Esophagus (tissue), 2 donors: ENCODE results near the gene GNG2. TPM values are rescaled to one million over a fixed set of nuclear protein-coding genes. Genes with fewer than 3 reads are reported as not detected.

Experiments
- H3K27ac ChIP-seq, 2 donors: one replicate each; pipeline ENCODE4 v1.5.1; 2013; ENCODE audit warnings: low read depth in 2 of 2, mild to moderate bottlenecking in 2 of 2, inconsistent platforms in 1 of 2, low read length in 1 of 2, moderate library complexity in 1 of 2
- H3K27me3 ChIP-seq, 2 donors: one replicate each; pipeline ENCODE4 v1.6.1; 2013; ENCODE audit warnings: low read length in 2 of 2, control low read depth in 1 of 2, mild to moderate bottlenecking in 1 of 2; ENCODE audit not compliant: insufficient read depth in 2 of 2, control insufficient read depth in 1 of 2
- H3K36me3 ChIP-seq, 2 donors: one replicate each; pipeline ENCODE4 v1.6.1; 2013; ENCODE audit warnings: low read length in 1 of 2; ENCODE audit not compliant: control insufficient read depth in 2 of 2, insufficient read depth in 2 of 2
- H3K4me1 ChIP-seq, 2 donors: one replicate each; pipeline ENCODE4 v1.6.1; 2013; ENCODE audit warnings: low read length in 1 of 2; ENCODE audit not compliant: control insufficient read depth in 2 of 2, insufficient read depth in 2 of 2
- H3K4me3 ChIP-seq, 2 donors: one replicate each; pipeline ENCODE4 v1.5.1; 2013; ENCODE audit warnings: low read length in 2 of 2, mild to moderate bottlenecking in 2 of 2, low read depth in 1 of 2, moderate library complexity in 1 of 2
- H3K9me3 ChIP-seq, 2 donors: one replicate each; pipeline ENCODE4 v1.6.1; 2013; ENCODE audit warnings: mild to moderate bottlenecking in 2 of 2, low read depth in 1 of 2, low read length in 1 of 2, moderate library complexity in 1 of 2; ENCODE audit not compliant: control insufficient read depth in 2 of 2, insufficient read depth in 1 of 2
- WGBS, 2 donors: extraction: QIAGEN DNeasy Blood & Tissue Kit; methylation state at CpG; one replicate each; pipeline ENCODE4 v1.1.7; 2013; 5-methylcytosine and 5-hydroxymethylcytosine counted together
- polyA plus RNA-seq, 2 donors: library from polyadenylated mRNA; stranded (reverse); fragments of 200-250 nt; gene quantifications; one replicate each; pipeline ENCODE4 v1.2.3, GENCODE V29; 2013
- donor health status: healthy with polysubstance abuse.
- donor health status: Bipolar disorder and iron deficiency.

GNG2 gene
- 1 to 10 TPM; 1.6 to 2.0 TPM for polyA plus RNA-seq

GRCh38 chr14:51860164-51860824 lies at the start of gene GNG2:
TSS of gene GNG2 (plus strand) at chr14:51860612. CDS start at chr14:51950679, 90,067 bp downstream.
- no peaks in the 10 kb centered on the region for H3K36me3 ChIP-seq
- H3K27ac ChIP-seq: peak within 1 kb of the TSS; percentile 13 to 34
- WGBS, 2 donors: 6 to 7% methylated on average over 22 of the region's 22 CpGs
- no peaks in the 10 kb centered on the region for H3K27me3 ChIP-seq
- no peaks in the 10 kb centered on the region for H3K9me3 ChIP-seq
- H3K4me1 ChIP-seq: peaks cover 0 to 3% of the 10 kb centered on the region in 2 donors
- H3K4me3 ChIP-seq: peak within 1 kb of the TSS; percentile 15 to 42

- no peak overlapping the region for H3K27ac ChIP-seq
- peaks cover 0 to 3% of the 10 kb centered on the region in 2 donors for H3K9me3 ChIP-seq
- H3K36me3 ChIP-seq: no peaks in the 10 kb centered on the region
- H3K27me3 ChIP-seq: peaks cover 0 to 2% of the 10 kb centered on the region in 2 donors
- H3K4me1 ChIP-seq: no peaks in the 10 kb centered on the region
- H3K4me3 ChIP-seq: no peak overlapping the region
Measured at GRCh38 chr14:51811706-51812105, 48.7 kb upstream of the GNG2 start.

GRCh38 chr14:51816031-51816430 lies 44.4 kb upstream of the GNG2 start:
- WGBS, 2 donors: 75 to 85% methylated on average over 15 of the region's 15 CpGs
- Histone ChIP-seq H3K36me3 (no peaks in the 10 kb centered on the region), H3K4me3 (no peak overlapping the region), H3K27ac (no peak overlapping the region), H3K4me1 (no peaks in the 10 kb centered on the region), H3K27me3 (peaks cover 0 to 2% of the 10 kb centered on the region in 2 donors), H3K9me3 (no peaks in the 10 kb centered on the region)

GRCh38 chr14:51817326-51817725 lies 43.1 kb upstream of the GNG2 start:
- Histone ChIP-seq H3K27me3 (peaks cover 0 to 2% of the 10 kb centered on the region in 2 donors), H3K9me3 (no peaks in the 10 kb centered on the region), H3K27ac (no peak overlapping the region), H3K36me3 (no peaks in the 10 kb centered on the region), H3K4me1 (no peaks in the 10 kb centered on the region), H3K4me3 (no peak overlapping the region)
- 85 to 86% methylated on average over 2 of the region's 2 CpGs for WGBS, 2 donors

- 81 to 84% methylated on average over 9 of the region's 9 CpGs for WGBS, 2 donors
- H3K9me3 ChIP-seq: no peaks in the 10 kb centered on the region
- no peak overlapping the region for H3K4me3 ChIP-seq
- peaks cover 0 to 2% of the 10 kb centered on the region in 2 donors for H3K27me3 ChIP-seq
- H3K36me3 ChIP-seq: no peaks in the 10 kb centered on the region
- no peak overlapping the region for H3K27ac ChIP-seq
- H3K4me1 ChIP-seq: no peaks in the 10 kb centered on the region
Measured at GRCh38 chr14:51818748-51819380, 41.5 kb upstream of the GNG2 start.

- Histone ChIP-seq H3K9me3 (no peaks in the 10 kb centered on the region), H3K4me3 (no peak overlapping the region)
Measured at GRCh38 chr14:51821822-51822221, 38.6 kb upstream of the GNG2 start.

GRCh38 chr14:51822499-51822898 lies 37.9 kb upstream of the GNG2 start:
- no peaks in the 10 kb centered on the region for H3K27me3 ChIP-seq
- no peak overlapping the region for H3K4me3 ChIP-seq
- H3K36me3 ChIP-seq: no peaks in the 10 kb centered on the region
- H3K27ac ChIP-seq: no peak overlapping the region
- 44 to 58% methylated on average over 2 of the region's 2 CpGs for WGBS, 2 donors
- H3K4me1 ChIP-seq: no peaks in the 10 kb centered on the region
- no peaks in the 10 kb centered on the region for H3K9me3 ChIP-seq

More at GRCh38 chr14:51821822-51822221, 38.6 kb upstream of the GNG2 start:
- Histone ChIP-seq H3K27ac (no peak overlapping the region), H3K4me1 (no peaks in the 10 kb centered on the region), H3K27me3 (no peaks in the 10 kb centered on the region), H3K36me3 (no peaks in the 10 kb centered on the region)

GRCh38 chr14:51823706-51824105 lies 36.7 kb upstream of the GNG2 start:
- H3K4me1 ChIP-seq: no peaks in the 10 kb centered on the region
- no peak overlapping the region for H3K27ac ChIP-seq
- no peak overlapping the region for H3K4me3 ChIP-seq
- H3K9me3 ChIP-seq: no peaks in the 10 kb centered on the region
- H3K36me3 ChIP-seq: no peaks in the 10 kb centered on the region
- WGBS, 2 donors: 67 to 75% methylated on average over 6 of the region's 6 CpGs
- no peaks in the 10 kb centered on the region for H3K27me3 ChIP-seq

- H3K4me1 ChIP-seq: no peaks in the 10 kb centered on the region
- H3K27me3 ChIP-seq: no peaks in the 10 kb centered on the region
- H3K4me3 ChIP-seq: no peak overlapping the region
- no peaks in the 10 kb centered on the region for H3K36me3 ChIP-seq
- 87 to 89% methylated on average over 3 of the region's 3 CpGs for WGBS, 2 donors
- H3K9me3 ChIP-seq: no peaks in the 10 kb centered on the region
- no peak overlapping the region for H3K27ac ChIP-seq
Measured at GRCh38 chr14:51824191-51824590, 36.2 kb upstream of the GNG2 start.

GRCh38 chr14:51825926-51826325 lies 34.5 kb upstream of the GNG2 start:
- 88 to 100% methylated on average over 1 of the region's 1 CpG for WGBS, 2 donors
- Histone ChIP-seq H3K27ac (no peak overlapping the region), H3K36me3 (no peaks in the 10 kb centered on the region), H3K9me3 (no peaks in the 10 kb centered on the region), H3K4me1 (no peaks in the 10 kb centered on the region), H3K27me3 (no peaks in the 10 kb centered on the region), H3K4me3 (no peak overlapping the region)
